Kidney (tissue), 14 donors: ENCODE measurements around the gene TBC1D23. TPM values are rescaled to one million over a fixed set of nuclear protein-coding genes. Genes with fewer than 3 reads are reported as not detected.
"Not testable (repeated sequence)": the region's sequence is repeated elsewhere in the genome, so short reads cannot be mapped to it uniquely, and the experiment has no call there.

Source experiments
- DNase-seq, 5 donors: peaks; one replicate each; pipeline ENCODE4 v3.0.0-alpha.2; 2013 to 2020
- FAIRE-seq: peaks from 2 replicates; lab custom pipeline; 2012; peaks lifted over from hg19 to GRCh38; lab: Jason Lieb, UNC
- H3K27ac ChIP-seq, 2 donors: one replicate each; pipeline ENCODE4 v1.7.0; 2013; ENCODE audit warnings: low read depth in 2 of 2, low read length in 2 of 2, inconsistent platforms in 1 of 2
- H3K27me3 ChIP-seq: one replicate; pipeline ENCODE4 v1.7.1; 2013; ENCODE audit warnings: low read length, inconsistent platforms; ENCODE audit not compliant: control insufficient read depth, insufficient read depth
- H3K36me3 ChIP-seq, 3 donors: one replicate each; pipeline versions ENCODE4 v1.7.0 to v1.7.1; 2013; ENCODE audit warnings: low read length in 3 of 3, control low read depth in 1 of 3, inconsistent platforms in 1 of 3; ENCODE audit not compliant: insufficient read depth in 3 of 3, control insufficient read depth in 2 of 3
- H3K4me1 ChIP-seq, 3 donors: one replicate each; pipeline versions ENCODE4 v1.7.0 to v1.7.1; 2013; ENCODE audit warnings: low read length in 3 of 3, inconsistent platforms in 1 of 3, low read depth in 1 of 3; ENCODE audit not compliant: control insufficient read depth in 2 of 3, insufficient read depth in 2 of 3
- H3K4me3 ChIP-seq, 3 donors: one replicate each; pipeline versions ENCODE4 v1.7.0 to v1.8.1; 2013; ENCODE audit warnings: low read length in 3 of 3, control low read depth in 1 of 3, inconsistent platforms in 1 of 3
- H3K9ac ChIP-seq, 3 donors: one replicate each; pipeline versions ENCODE4 v1.7.0 to v1.7.1; 2013; ENCODE audit warnings: low read length in 3 of 3, control low read depth in 1 of 3, inconsistent platforms in 1 of 3
- H3K9me3 ChIP-seq, 3 donors: one replicate each; pipeline versions ENCODE4 v1.7.0 to v1.7.1; 2013; ENCODE audit warnings: low read length in 3 of 3, control low read depth in 1 of 3, inconsistent platforms in 1 of 3; ENCODE audit not compliant: control insufficient read depth in 2 of 3, insufficient read depth in 1 of 3
- CTCF ChIP-seq: IDR thresholded peaks from 3 replicates; pipeline ENCODE4 v1.5.1; 2012; ENCODE audit warnings: mild to moderate bottlenecking, moderate library complexity, borderline replicate concordance; ENCODE audit not compliant: insufficient read depth; ENCODE audit errors: extremely low read depth
- intact Hi-C: fragments of 100-400 bp; cut with DNase I; formaldehyde crosslinking; loops from one replicate; pipeline ENCODE4 v1.11.1; 2022
- polyA plus RNA-seq: library from polyadenylated mRNA; stranded (reverse); fragments of 350-450 nt; fragmentation: Illumina TruSeq; extraction: RNeasy Lipid Tissue Mini Kit (QIAGEN cat#74804); gene quantifications from one replicate; pipeline ENCODE4 v1.2.3, GENCODE V29; 2014; ENCODE audit warnings: low read depth, low replicate concordance; ENCODE audit not compliant: insufficient read depth
- total RNA-seq: library from RNA; stranded (reverse); fragmentation: NEBNext Ultra II Directional; extraction: Animal tissue kit (Norgen Biotek cat#: 25700); gene quantifications from one replicate; pipeline ENCODE4 v1.2.1, GENCODE V29; 2021
- donor health status: control.
- donor health status: control.
- donor health status: control.
- donor health status: control.
- donor health status: control.
- donor health status: DM: yes; HTN: yes; CAD: no.
- donor health status: Normal renal cell carcinoma (clear cell type).

TBC1D23 gene
- total and polyA plus RNA-seq, 2 donors from 2014 or later, result 18.0 to 46.9 TPM

DNA sequence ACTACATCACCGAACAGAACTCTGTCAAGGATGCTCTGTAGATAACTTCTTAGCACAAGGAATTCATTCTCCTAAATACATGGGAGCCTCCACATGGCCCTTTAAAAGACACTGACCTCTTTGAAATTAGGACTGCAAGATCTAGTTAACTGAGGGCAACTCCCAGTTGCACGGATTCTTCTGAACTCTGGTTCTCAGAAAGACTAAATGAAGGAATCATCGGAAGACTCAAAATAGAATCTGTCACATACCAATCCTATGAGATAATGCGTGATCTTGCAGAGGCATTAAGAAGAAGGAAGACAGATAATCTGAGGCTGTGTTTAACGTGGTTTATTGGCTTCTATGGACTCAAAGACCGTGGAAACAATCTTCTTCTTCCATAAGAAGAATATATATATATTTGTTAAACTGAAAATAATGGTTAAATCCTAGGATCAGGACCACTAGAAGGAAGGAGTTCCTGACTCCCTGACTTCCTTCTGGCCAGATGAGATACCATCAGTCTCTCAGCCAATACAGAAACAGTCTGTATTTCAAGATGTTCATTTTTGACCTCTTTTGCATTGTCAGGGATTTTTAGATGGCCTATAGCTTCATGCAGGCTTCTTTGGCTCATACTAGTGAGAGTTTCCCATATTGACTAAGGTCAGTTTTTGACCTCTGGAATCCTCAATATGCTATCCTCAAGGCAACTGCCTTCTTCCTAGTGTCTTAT lies 33.9 kb upstream of the TBC1D23 start:
- FAIRE-seq (no peak), DNase-seq (no peak)
- Histone ChIP-seq H3K36me3 (no peaks in the 10 kb centered on the region), H3K4me1 (no peaks in the 10 kb centered on the region), H3K27ac (peak overlapping the region in 1 of 2 donors; percentile 14), H3K4me3 (no peak overlapping the region), H3K27me3 (no peaks in the 10 kb centered on the region), H3K9ac (no peak overlapping the region), H3K9me3 (peaks cover 0 to 4% (median 0%) of the 10 kb centered on the region in 3 donors)
- intact Hi-C loops, result no loop called here
- no peak for TF ChIP-seq CTCF

DNA sequence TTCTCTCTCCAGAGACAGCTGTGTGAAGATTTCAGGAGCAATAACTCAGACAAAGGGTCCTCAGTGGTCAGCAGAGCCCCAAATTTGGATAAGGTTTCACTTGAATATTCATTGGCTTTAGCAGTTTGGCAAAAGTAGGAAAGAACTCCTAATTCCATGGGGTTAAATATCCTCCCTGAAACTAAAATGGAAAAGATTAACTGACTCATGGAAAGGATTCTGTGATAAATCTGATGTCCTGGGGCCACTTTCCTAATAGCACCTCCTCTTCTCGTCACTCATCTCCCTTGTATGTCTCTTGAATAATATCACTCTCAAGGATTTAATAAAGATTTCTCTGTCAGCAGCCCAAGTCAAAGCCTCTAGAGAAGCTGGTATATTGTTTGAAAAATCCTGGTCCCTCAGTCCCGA lies 33.3 kb upstream of the TBC1D23 start:
- no peak for FAIRE-seq

GRCh38 chr3:100228247-100228646 lies 32.5 kb upstream of the TBC1D23 start:
- FAIRE-seq (no peak), DNase-seq (no peak)
- H3K27ac ChIP-seq, result no peak overlapping the region
- intact Hi-C loops, result no loop called here
- no peak for TF ChIP-seq CTCF
- H3K27me3 ChIP-seq, result no peaks in the 10 kb centered on the region
- no peaks in the 10 kb centered on the region for H3K4me1 ChIP-seq
- H3K9me3 ChIP-seq, result peaks cover 0 to 4% (median 0%) of the 10 kb centered on the region in 3 donors
- H3K36me3 ChIP-seq, result no peaks in the 10 kb centered on the region
- no peak overlapping the region for H3K4me3 ChIP-seq
- no peak overlapping the region for H3K9ac ChIP-seq

More for the DNA sequence above, 33.3 kb upstream of the TBC1D23 start:
- peak overlapping the region in 1 of 2 donors; percentile 14 for H3K27ac ChIP-seq
- no peaks in the 10 kb centered on the region for H3K4me1 ChIP-seq
- no peak overlapping the region for H3K4me3 ChIP-seq
- H3K9me3 ChIP-seq, result peaks cover 0 to 4% (median 0%) of the 10 kb centered on the region in 3 donors
- no peak for DNase-seq
- no peak for TF ChIP-seq CTCF
- H3K9ac ChIP-seq, result no peak overlapping the region
- H3K36me3 ChIP-seq, result no peaks in the 10 kb centered on the region
- intact Hi-C loops, result no loop called here
- H3K27me3 ChIP-seq, result no peaks in the 10 kb centered on the region

- H3K9me3 ChIP-seq, H3K9ac ChIP-seq, H3K4me1 ChIP-seq, H3K27ac ChIP-seq, H3K36me3 ChIP-seq, intact Hi-C loops, H3K27me3 ChIP-seq, H3K4me3 ChIP-seq, FAIRE-seq, DNase-seq: not testable (repeated sequence)
These were observed 31.6 kb upstream of the TBC1D23 start for GRCh38 chr3:100229188-100229587.
